Body of pancreas (tissue), 4 donors: ENCODE data around the gene PFAS.

ENCODE experiments used
- POLR2A ChIP-seq, 3 donors: fragments of 450-650 bp; IDR thresholded peaks; one replicate each; pipeline ENCODE4 v1.6.1; 2016; ENCODE audit warnings: antibody characterized with exemption in 3 of 3, mild to moderate bottlenecking in 2 of 3
- TF ChIP-seq, protein P1 (sequence below), 7 experiments: fragments of 450-650 bp in 4 of 7; fragments of 200-600 bp in 3 of 7; sonication (generic) in 3 of 7; IDR thresholded peaks; one replicate each; pipeline ENCODE4 v1.5.1; 2016 to 2019; ENCODE audit warnings: antibody characterized with exemption in 7 of 7

DNA sequence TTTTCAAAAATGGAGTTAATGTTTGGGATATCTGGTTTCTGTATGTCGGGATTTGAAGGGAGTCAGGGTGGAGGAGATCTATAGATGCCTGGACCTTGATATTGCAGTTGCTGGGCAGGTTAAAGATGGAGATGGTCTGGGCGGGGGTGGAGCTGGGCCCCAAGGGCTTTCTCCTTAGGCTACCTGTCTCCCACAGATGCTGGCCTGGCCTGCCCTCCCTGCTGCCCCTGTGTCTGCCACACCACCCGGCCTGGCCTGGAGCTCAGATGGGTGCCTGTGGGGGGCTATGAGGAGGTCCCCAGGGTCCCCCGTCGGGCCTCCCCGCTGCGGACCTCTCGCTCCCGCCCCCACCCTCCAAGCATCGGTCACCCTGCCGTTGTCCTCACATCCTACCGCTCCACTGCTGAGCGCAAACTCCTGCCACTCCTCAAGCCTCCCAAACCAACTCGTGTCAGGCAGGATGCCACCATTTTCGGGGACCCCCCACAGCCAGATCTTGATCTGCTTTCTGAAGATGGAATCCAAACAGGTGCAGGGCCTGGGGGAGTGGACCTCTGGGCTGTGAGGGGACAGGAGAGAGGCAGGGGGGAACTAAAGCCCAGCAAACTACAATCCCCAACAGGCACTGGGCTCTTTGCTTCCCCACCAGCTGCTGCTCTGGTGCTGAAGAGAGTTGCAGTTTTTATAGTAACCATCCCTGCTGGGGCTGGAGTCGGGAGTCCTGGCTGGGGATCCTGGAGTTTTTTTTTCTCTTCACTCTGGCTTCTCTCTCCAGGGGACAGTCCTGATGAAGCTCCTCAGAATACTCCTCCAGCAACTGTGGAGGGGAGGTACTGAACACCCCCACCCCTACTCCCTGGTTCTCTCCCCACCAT lies 63.9 kb downstream of the PFAS start:
- no peak for TF ChIP-seq POLR2A (IDR thresholded peaks at IDR 0.05)
- TF ChIP-seq, protein P1, sequence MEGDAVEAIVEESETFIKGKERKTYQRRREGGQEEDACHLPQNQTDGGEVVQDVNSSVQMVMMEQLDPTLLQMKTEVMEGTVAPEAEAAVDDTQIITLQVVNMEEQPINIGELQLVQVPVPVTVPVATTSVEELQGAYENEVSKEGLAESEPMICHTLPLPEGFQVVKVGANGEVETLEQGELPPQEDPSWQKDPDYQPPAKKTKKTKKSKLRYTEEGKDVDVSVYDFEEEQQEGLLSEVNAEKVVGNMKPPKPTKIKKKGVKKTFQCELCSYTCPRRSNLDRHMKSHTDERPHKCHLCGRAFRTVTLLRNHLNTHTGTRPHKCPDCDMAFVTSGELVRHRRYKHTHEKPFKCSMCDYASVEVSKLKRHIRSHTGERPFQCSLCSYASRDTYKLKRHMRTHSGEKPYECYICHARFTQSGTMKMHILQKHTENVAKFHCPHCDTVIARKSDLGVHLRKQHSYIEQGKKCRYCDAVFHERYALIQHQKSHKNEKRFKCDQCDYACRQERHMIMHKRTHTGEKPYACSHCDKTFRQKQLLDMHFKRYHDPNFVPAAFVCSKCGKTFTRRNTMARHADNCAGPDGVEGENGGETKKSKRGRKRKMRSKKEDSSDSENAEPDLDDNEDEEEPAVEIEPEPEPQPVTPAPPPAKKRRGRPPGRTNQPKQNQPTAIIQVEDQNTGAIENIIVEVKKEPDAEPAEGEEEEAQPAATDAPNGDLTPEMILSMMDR (IDR thresholded peaks at IDR 0.05), result no peak
